ENCODE results near the gene DIP2C.
"Not testable (repeated sequence)": the region's sequence is repeated elsewhere in the genome, so short reads cannot be mapped to it uniquely, and the experiment has no call there.

DIP2C gene

DNA sequence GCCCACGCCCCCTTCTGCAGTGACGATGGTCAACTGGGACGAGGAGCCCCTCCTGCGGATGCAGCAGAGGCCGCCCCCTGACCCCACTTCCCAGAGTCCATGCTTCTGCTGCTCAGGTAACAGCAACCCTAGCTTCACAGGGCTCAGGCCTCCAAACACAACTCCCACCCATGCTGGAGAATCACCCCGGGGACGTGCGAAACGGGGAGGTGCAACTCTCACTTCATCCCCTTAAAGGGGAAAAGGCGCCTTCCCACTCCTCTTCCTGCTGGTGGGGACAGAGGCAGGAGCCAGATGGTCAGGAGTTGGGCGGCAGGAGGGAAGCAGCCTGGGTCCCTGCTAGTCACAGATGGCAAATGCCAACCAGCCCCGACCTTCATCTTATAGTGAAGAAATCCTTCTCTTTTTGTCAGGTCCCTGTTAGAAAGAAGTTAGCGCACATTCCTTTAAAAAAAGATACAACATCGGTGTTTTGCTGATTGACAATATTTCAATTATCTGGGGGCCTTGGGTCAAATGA is 155.4 kb downstream of the DIP2C start:
- DNase-seq (ENCODE audit: low spot score): no peak

- DNase-seq (ENCODE audit: low spot score): no peak
These were observed 155.9 kb downstream of the DIP2C start for GRCh38 chr10:533611-534010.

DNA sequence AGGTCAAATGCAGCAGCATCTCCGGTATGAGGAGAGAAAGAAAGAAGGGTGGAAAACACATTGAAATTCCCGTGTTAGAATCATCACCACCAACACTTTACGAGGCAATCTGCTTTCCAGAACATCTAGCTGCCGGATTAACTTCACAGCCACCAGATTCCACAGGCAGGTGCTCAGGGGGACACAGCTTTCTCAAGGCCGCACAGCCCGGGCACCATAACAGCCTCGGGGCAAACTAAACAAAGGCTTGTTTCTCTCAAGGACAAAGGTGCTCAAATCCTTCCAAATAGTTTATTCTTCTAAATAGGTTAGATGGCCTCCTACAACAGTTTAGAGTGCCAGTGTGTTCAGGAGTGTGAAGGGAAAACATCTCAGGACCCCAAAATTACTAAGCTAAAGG is 156.3 kb downstream of the DIP2C start:
- DNase-seq (ENCODE audit: low spot score): no peak

DNA sequence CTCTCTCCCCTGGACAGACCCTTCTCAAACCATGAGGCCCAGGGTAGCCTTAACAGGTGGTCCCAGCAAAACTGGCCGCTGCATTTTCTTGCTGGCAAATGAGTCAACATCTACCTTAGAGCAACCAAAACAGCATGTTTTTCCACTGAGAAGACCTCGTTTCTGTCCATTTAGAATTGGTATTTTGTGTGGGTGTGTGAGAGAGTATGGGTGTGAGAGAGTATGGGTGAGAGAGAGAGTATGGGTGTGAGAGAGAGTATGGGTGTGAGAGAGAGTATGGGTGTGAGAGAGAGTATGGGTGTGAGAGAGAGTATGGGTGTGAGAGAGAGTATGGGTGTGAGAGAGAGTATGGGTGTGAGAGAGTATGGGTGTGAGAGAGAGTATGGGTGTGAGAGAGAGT is 157.1 kb downstream of the DIP2C start:
- DNase-seq (ENCODE audit: low spot score): not testable (repeated sequence)

DNA sequence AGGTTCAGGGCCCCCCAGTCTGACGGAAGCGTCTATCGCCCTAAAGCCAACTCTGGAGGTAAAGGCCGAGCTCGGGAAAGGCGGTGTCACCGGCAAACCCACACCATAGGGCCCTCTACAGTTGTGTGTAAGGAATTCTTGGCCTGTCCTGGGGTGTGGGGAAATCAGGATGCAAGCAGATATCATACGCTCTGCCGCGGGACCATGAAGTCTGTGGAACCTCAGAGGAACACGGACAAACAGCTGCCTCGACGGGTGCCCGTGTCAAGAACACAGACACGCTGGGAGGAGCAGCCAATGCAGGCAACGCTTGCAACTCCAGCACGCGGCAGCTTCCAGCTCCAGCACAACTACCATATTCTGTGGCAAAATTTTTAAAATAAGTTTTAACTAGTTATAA is 157.9 kb downstream of the DIP2C start:
- no peak for DNase-seq (ENCODE audit: low spot score)

DNA sequence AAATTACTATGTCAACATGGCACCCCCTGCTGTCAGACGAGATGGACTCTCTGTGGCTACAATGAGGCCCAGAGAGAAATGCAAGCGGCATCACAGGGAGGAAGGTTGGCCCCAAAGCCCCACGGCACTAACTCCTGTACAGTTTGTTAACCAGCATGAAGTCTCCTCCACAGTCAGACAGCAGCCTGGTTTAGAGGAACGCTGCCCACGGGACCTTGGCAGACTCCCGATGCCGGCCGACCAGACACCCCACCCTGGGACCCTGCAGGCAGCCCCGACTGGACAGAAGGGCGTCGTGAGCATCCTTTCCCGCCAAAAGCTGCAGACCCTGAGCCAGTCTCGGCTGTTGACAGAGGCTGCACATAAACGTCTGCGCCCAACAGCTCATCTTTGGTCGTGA is 158.8 kb downstream of the DIP2C start:
- no peak for DNase-seq (ENCODE audit: low spot score)

DNA sequence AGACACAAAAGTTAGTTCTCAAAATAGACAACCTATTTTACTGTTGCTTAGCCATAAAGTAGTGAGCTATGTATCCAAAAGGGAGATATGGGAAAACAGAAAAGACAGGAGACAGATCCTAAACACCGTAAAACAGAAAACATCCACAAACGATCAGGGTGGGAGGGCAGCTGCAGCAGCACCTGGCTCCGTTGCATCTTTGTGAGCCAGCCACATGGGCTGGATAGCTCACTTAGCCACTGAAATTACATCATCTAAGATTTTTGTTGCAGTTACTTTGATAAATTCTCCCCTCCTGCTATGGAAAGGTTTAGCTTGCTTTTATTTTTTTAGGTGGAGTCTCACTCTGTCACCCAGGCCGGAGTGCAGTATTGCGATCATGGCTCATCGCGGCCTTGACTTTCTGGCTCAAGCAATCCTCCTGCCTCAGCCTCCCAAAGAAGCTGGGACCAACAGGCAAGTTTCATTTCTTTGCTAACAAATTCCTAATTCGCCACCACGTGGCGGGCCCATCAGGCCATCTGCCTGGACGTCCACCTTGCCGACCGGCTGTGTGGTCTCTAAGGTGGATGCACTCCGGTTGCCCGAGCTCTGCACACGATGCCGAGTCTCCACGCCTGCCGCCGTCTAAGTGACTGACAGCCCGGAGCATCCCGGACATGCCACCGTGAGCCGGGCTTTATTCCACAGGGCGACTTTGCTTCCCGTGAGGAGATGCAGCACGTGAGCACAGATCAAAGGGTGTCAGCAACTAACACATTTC is 159.8 kb downstream of the DIP2C start:
- no peak for DNase-seq (ENCODE audit: low spot score)

- DNase-seq (ENCODE audit: low spot score): no peak
These were observed 161.0 kb downstream of the DIP2C start for GRCh38 chr10:528173-529165.

DNA sequence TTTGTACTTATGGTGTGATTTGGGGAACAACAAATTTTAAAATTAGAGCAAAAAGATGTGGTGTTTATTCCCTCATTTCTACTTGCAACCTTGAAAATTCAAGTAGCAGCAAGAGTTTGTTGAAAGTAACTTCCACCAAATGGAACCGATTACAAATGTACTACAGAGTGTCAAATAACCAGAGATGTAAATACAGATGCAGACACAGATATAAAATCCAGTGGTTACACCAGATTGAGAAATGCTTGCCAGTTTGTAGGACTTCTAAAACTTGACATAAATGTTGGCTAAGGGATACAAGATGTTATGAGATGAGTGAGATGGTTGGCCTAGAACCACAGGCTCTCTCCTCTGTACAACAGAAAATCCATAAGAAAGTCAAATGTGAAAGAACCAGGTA is 162.1 kb downstream of the DIP2C start:
- no peak for DNase-seq (ENCODE audit: low spot score)

DNA sequence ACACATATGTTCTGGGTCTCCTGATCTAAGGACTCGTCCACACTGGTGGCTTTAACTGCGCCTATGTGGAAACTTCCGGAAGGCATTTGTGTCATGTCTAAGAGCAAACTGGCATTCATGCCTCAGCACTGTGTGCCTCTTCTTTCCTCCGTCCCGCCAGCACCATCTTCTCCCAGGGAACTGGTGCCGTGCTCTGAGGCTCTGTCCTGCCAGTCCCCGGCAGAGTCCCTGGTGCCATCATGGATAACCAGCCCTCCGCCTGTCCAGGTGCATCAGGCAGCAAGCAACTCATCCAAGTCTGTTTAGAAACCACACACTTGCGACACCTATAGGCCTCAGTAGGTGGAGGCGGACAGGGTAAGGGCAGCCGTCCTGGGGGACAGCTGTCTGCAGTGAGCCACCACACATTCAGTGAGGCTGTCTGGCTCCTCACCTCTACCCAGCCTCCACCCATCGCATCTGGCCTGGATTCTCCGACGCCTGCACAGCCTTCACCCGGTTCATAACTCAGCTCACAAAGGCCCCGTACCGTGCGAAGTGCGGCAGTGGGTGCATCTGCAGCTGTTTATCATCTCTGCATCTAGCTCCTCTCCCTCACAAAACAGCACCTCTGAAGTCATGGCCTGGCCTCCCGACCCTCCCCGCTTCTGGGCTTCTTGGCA is 162.7 kb downstream of the DIP2C start:
- no peak for DNase-seq (ENCODE audit: low spot score)

- no peak for DNase-seq (ENCODE audit: low spot score)
These were observed 163.7 kb downstream of the DIP2C start for GRCh38 chr10:525565-526315.

DNA sequence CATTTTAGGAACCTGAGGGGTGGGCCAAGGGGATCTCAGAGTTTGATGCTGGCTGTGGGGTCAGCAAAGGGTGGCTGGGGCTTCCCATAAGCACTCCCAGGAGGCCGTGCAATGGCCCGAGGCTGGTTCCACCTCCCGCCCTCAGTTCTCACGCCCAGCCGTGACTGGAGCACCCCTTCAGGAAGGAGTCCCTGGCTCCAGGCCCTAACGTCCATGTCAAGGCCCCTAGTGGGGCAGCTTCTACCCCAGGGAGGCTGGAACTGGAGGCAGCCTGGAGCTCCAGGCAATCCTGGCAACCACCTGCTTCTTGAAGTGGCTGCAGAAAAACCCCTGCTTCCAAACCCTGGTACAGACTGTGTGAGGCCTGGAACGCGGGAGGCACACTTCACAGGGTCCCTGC is 165.5 kb downstream of the DIP2C start:
- no peak for DNase-seq (ENCODE audit: low spot score)

DNA sequence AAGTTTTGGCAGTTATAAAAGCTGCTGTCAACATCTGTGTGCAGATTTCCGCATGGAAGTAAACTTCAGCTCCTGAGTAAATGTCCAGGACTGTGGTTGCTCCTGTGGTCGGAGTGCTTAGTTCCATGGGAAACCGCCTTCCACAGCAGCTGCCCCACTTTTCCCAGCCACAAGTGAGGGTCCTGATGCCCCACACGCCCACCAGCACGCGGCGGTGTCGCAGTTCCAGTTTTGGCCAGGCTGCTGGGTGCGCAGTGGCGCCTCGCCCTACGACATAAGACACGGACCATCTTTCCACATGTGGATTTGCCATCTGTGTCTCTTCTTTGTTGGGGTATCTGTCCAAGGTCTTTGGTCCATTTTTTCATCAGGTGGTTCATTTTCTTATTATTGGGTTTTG is 167.1 kb downstream of the DIP2C start:
- no peak for DNase-seq (ENCODE audit: low spot score)

DNA sequence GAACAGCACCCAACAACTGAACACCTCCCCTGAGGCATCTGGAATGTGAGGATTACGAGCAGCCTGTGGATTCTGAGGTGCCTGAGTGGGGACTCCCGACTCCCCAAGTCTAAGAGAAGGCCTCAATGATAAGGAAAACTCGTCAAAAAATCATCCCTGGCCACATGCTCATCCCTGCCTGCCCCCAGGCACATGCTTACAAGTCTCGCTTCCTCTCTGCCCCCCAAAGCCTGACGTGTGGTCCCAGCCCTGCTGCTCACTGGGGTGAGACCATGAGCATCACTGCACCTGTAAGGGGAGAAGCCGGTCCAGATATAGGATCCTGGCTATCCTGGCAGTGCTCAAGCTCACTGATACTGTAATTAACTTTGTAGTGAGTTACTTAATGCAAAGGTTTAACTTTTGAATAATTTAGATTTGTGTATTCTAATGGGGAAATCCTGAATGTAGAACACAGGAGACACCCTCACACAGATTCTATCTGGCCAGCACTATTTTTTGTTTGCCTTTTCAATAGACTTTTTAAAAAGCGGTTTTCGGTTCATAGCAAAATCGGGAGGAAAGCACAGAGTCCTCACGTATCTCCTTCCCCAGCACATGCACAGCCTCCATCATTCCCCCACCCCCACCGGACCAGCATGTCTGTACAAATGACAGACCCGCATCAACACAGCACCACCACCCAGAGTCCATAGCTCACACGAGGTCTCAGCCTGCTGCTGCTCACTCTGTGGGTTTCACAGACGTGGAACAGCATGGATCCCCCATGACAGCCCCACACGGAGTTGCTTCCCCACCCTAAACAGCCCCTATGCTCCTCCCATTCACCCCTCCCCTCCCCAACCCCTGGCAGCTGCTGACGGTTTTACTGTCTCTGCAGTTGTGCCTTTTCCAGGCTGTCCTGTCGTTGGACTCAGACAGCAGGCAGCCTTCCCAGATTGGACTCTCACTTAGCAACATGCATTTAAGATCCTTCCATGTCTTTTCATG is 167.9 kb downstream of the DIP2C start:
- no peak for DNase-seq (ENCODE audit: low spot score)

- no peak for DNase-seq (ENCODE audit: low spot score)
These were observed 169.1 kb downstream of the DIP2C start for GRCh38 chr10:520402-520787.

DNA sequence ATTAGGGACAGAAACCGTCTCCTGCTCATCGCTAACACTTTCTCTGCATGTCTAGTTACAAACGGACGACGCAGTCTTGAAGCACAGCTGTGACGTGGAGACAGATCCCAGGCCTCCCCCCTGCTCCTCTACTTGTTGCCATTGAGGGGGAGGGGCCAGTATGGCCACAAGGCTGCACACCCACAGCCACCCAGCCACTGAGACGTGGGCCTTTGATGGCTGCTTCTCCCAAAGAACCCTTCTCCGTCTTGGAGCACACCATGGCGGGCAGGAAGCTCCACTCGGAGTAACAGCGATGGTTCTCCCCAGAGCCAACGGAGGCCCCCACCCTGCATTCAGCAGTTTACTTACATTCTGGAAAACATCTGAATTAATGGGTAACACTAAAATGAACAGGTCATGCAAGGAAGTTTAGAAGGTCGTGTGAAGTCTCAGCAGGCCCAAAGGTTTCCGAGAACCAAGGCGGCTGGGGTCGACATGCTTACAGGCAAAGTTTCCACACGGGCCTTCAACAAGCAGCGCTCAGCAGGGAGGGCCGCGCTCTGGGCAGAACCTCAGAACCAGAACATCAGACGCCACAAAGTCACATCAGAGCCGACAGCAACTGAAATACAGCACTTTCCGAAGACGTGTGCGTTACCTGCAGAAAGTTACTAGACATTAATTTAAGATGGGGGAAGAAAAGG is 169.6 kb downstream of the DIP2C start:
- DNase-seq (ENCODE audit: low spot score): no peak

DNA sequence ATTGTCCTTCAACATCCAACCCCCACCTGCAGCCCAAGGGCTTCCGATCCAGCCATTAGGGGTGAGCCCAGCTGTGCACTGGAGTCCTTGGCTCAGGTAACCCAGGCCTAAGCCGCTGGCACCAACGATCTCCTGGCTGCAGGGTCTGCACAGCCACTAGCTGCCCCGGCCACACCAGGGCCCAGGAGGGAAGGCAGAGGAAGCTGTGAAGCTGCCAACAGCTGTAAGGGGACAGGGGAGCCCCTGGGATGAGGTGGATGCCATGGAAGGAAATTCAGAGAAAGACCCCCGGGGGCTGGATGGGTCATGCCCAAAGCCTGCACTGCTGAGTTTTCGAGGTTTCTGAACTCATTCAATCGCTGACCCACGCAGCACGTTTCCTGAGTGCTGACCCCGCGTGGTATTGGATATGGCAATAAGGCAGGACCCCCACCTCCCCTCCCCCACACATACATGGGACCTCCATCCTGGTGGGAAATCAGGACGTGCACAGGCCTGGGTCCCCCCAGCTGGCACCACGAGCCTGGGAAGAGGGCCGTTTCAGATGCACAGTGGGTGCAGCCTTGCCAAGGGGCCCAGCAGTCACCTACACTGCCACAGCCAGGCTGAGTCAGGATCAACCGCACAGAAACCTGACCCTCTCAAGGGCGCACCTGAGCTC is 170.3 kb downstream of the DIP2C start:
- DNase-seq (ENCODE audit: low spot score): no peak

DNA sequence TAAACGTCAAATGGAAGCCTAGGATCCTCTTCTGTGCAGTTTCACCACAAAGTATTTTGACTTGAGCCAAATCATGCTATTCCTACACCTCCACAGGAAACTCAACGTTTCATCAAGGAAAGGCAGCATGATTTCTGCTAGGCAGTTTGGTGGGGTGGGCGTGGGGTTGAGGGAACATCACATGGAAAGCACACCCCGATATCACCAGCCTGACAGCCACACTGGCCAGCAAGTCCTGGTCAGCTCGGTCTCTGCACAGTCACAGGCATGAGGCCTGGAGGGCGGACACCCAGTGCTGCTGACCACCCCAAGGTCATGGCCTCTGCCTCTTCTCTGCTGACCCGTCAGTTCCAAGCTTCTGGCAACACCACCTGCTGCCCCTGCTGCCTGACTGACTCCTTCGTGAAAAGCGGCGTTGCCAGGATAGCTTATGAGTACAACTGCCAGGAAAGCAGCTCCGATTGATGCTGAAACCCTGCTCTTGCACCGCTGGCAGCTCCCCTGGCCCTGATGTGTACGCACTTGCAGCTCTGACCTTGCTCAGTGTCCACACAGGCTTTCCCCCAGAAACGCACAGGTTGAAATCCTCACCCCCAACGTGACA is 171.5 kb downstream of the DIP2C start:
- DNase-seq (ENCODE audit: low spot score): no peak

Measured in SW480 (cell line).